ENCODE measurements around the gene PRUNE1. TPM values are rescaled to one million over a fixed set of nuclear protein-coding genes. Genes with fewer than 3 reads are reported as not detected.

The PRUNE1 gene
- total RNA-seq, 2 experiments from 2014 or later = 13.3 to 15.9 TPM

- Mint-ChIP-seq H3K36me3 (ENCODE audit: low read depth) (peaks cover 18% of the 10 kb centered on the region), H3K4me3 (no peak overlapping the region), H3K4me1 (ENCODE audit: low read depth) (peaks cover 39% of the 10 kb centered on the region), H3K9me3 (no peaks in the 10 kb centered on the region), H3K27me3 (ENCODE audit: low read depth) (no peaks in the 10 kb centered on the region), H3K27ac (peak overlapping the region; percentile 4)
- intact Hi-C loops (cut with micrococcal nuclease) = loop anchor here (10.0 kb wide), 1 partner anchor 606 kb away; the partner anchor contains the start of gene RPRD2
- CTCF ChIA-PET = no interaction called here
- DNase-seq = no peak
Observed at GRCh38 chr1:150970808-150971582, 37.3 kb upstream of the PRUNE1 start.

GRCh38 chr1:150971583-150972416 lies 36.4 kb upstream of the PRUNE1 start:
- intact Hi-C loops (cut with micrococcal nuclease) = loop anchor here (10.0 kb wide), 1 partner anchor 607 kb away; the partner anchor contains the start of gene RPRD2
- H3K27me3 Mint-ChIP-seq (ENCODE audit: low read depth) = no peaks in the 10 kb centered on the region
- CTCF ChIA-PET = no interaction called here
- peak overlapping the region; percentile 86 for H3K27ac Mint-ChIP-seq
- H3K9me3 Mint-ChIP-seq = no peaks in the 10 kb centered on the region
- peaks cover 47% of the 10 kb centered on the region for H3K4me1 Mint-ChIP-seq (ENCODE audit: low read depth)
- H3K36me3 Mint-ChIP-seq (ENCODE audit: low read depth) = peaks cover 13% of the 10 kb centered on the region
- no peak for DNase-seq
- peak overlapping the region; percentile 85 for H3K4me3 Mint-ChIP-seq

DNA sequence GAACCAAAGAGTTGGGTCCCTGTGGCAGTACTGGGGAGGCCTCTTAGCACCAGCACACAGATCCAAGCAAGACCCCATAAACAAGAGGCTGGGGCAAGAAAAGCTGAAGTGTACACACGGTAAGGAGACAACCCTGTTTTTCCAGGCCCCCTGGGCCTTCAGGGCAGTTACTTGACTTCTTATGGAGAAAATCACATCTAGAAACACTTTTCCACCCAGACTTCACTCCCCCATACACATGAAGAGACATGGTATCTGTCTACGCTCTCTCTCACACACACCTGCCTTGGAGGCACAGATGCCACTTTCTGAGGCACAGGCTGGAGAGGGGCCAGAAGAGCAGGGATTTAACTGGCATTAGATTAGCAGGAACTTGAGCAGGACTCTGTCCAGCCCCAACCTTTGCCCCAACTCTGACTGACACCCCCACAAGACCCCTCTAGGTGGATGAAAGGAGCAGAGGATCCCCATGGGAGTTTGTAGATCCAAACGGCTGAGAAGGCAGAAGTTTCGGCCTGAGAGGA lies 35.8 kb upstream of the PRUNE1 start:
- H3K4me3 Mint-ChIP-seq = peak overlapping the region; percentile 85
- no peaks in the 10 kb centered on the region for H3K9me3 Mint-ChIP-seq
- CTCF ChIA-PET = no interaction called here
- H3K27me3 Mint-ChIP-seq (ENCODE audit: low read depth) = no peaks in the 10 kb centered on the region
- peaks cover 54% of the 10 kb centered on the region for H3K4me1 Mint-ChIP-seq (ENCODE audit: low read depth)
- H3K27ac Mint-ChIP-seq = peak overlapping the region; percentile 86
- intact Hi-C loops (cut with micrococcal nuclease) = loop anchor here (10.0 kb wide), 1 partner anchor 608 kb away; the partner anchor contains the start of gene RPRD2
- no peak for DNase-seq
- H3K36me3 Mint-ChIP-seq (ENCODE audit: low read depth) = peaks cover 9% of the 10 kb centered on the region

GRCh38 chr1:150973258-150973835 lies 34.9 kb upstream of the PRUNE1 start:
- Mint-ChIP-seq H3K27ac (peak overlapping the region; percentile 86), H3K27me3 (ENCODE audit: low read depth) (no peaks in the 10 kb centered on the region), H3K4me1 (ENCODE audit: low read depth) (peaks cover 59% of the 10 kb centered on the region), H3K4me3 (peak overlapping the region; percentile 85), H3K9me3 (no peaks in the 10 kb centered on the region), H3K36me3 (ENCODE audit: low read depth) (peaks cover 3% of the 10 kb centered on the region)
- DNase-seq = peak; percentile 29
- intact Hi-C loops (cut with micrococcal nuclease) = loop anchor here (10.0 kb wide), 1 partner anchor 609 kb away; the partner anchor contains the start of gene RPRD2
- CTCF ChIA-PET = interaction anchor here (14.7 kb wide), 1 partner anchor 25 kb away, joined by 171 read pairs; no protein-coding TSS in a partner anchor

DNA sequence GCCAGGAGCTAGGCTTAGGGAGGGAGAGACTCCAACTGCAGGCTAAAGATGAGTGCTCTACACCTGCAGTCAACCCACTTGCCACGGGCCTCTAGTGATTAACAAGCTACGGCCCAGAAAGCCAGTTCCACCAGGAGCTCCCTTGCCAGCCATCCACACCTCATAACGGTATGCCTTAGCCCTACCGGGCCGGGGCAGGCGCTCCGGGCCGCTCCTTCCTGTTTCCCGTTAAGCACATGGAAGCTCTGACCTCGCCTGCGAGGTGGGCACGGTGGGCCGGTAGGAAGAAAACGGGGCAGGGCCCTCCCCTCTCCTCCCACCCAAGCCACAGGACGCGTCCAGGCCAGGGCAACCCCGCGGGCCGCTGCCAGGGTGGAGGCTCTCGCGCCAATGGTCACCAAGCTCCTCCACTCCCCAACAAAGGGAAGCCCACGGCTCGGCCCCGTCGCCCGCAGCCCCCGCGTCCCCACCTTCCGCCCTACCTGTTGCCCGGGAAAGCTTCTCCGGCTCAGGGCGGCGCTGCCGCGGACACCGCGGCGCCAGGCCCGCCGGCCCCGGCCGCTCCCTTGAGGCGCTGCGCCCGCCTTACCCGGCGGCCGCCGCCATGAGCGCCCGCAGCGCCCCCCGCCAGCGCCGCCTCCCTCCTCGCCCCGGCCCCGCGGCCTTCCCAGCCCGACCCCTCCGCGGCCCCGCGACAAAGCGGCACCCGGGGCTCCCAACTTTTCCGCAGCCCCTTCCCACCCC lies 34.2 kb upstream of the PRUNE1 start:
- Mint-ChIP-seq H3K4me1 (ENCODE audit: low read depth) (peaks cover 64% of the 10 kb centered on the region), H3K27me3 (ENCODE audit: low read depth) (no peaks in the 10 kb centered on the region), H3K9me3 (no peaks in the 10 kb centered on the region), H3K27ac (peak overlapping the region; percentile 86), H3K4me3 (peak overlapping the region; percentile 85), H3K36me3 (ENCODE audit: low read depth) (peaks cover 3% of the 10 kb centered on the region)
- DNase-seq = peak; percentile 61
- CTCF ChIA-PET = interaction anchor here (14.7 kb wide), 1 partner anchor 24 kb away, joined by 171 read pairs; no protein-coding TSS in a partner anchor
- intact Hi-C loops (cut with micrococcal nuclease) = loop anchor here (10.0 kb wide), 1 partner anchor 609 kb away; the partner anchor contains the start of gene RPRD2

DNA sequence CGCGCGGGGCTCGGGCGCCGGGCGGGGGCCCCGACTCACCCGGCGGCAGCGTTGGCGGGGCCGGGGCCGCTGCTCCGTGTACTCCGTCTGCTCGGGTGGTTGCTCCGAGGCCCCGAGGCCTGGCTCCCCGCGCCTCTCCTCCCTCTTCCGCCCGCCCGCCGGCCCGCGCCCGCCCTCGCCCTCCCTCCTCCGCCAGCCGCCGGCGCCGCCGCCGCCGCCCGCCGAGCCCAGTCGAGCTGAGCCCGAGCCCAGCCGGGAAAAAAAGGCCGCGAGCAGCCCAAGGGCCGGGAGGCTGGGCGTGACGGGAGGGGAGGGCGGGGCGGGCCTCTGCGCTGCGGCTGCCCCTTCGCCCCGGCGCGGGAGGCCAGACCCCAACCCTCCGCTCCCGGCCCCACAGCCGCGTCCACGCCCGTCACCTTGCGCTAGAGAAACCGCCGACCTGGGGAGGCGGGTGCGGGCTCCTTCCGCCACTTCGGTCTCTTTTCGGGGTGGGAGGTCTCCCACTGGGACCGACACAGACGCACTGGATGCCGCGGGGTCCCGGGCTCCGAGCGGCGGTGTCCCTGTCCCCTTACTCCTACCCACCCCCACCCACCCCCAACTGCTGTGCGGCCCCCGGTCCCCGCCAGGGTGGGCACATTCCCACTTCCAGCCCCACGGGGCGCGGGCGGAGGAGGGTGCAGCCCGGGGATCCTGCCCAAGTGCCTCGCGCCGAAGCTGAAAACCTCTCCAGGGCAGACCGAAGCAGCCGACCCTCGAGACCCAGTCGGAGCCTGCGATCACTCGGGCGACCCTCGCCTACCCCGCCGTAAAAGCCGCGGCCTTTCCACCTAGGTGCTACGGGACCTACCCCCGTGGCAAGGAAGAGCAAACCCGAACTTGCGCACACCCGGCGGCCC lies 33.4 kb upstream of the PRUNE1 start, which contains the start of gene CERS2:
CERS2 (minus strand) TSS at position 256 of the 899 bp plus-strand sequence. CDS start 5,745 bp downstream, outside the sequence.
- peaks cover 71% of the 10 kb centered on the region for H3K4me1 Mint-ChIP-seq (ENCODE audit: low read depth)
- CTCF ChIA-PET = interaction anchor here (0.7 to 14.7 kb wide), 4 partner anchors 10 to 182 kb away, joined by 3 to 171 read pairs (median 8); partner anchors contain the start of gene MINDY1
- peak; percentile 80 for DNase-seq
- intact Hi-C loops (cut with micrococcal nuclease) = loop anchor here (5.0 to 10.0 kb wide), 4 partner anchors 98 to 610 kb away; partner anchors contain the start of genes ARNT, CTSS and RPRD2
- H3K27me3 Mint-ChIP-seq (ENCODE audit: low read depth) = no peaks in the 10 kb centered on the region
- peaks cover 3% of the 10 kb centered on the region for H3K36me3 Mint-ChIP-seq (ENCODE audit: low read depth)
- peak within 1 kb of the TSS; percentile 86 for H3K27ac Mint-ChIP-seq
- H3K4me3 Mint-ChIP-seq = peak within 1 kb of the TSS; percentile 85
- H3K9me3 Mint-ChIP-seq = no peaks in the 10 kb centered on the region

DNA sequence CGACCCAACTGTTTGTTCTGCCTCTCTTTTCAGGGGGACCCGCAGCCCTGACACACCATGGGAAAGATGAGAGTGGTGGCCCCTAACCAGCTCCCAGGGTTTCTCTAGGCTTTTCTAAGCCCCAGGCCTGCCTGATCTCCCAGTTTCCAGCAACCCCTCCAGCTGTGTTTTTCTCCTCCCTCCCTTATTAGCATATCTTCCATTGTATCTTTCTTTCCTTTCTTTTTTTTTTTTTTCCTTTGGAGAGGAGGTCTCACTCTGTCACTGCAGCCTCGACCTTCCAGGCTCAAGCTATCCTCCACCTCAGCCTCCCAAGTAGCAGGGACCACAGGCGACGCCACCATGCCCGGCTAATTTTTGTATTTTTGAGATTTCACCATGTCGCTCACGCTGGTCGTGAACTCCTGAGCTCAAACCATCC lies 31.8 kb upstream of the PRUNE1 start:
- Mint-ChIP-seq H3K4me1 (ENCODE audit: low read depth) (peaks cover 58% of the 10 kb centered on the region), H3K36me3 (ENCODE audit: low read depth) (peaks cover 2% of the 10 kb centered on the region), H3K27ac (peak overlapping the region; percentile 75), H3K4me3 (peak overlapping the region; percentile 57), H3K27me3 (ENCODE audit: low read depth) (no peaks in the 10 kb centered on the region), H3K9me3 (no peaks in the 10 kb centered on the region)
- intact Hi-C loops (cut with micrococcal nuclease) = loop anchor here (2.0 to 10.0 kb wide), 5 partner anchors 99 to 612 kb away; partner anchors contain the start of genes ARNT, CTSS and RPRD2
- CTCF ChIA-PET = interaction anchor here (0.7 to 14.7 kb wide), 7 partner anchors 8 to 460 kb away, joined by 3 to 171 read pairs (median 5); partner anchors contain the start of gene MINDY1
- no peak for DNase-seq

- H3K4me1 Mint-ChIP-seq (ENCODE audit: low read depth) = peaks cover 51% of the 10 kb centered on the region
- intact Hi-C loops (cut with micrococcal nuclease) = loop anchor here (1.0 to 10.0 kb wide), 6 partner anchors 51 to 612 kb away; partner anchors contain the start of genes ARNT, CTSS, RPRD2 and SETDB1
- peaks cover 2% of the 10 kb centered on the region for H3K36me3 Mint-ChIP-seq (ENCODE audit: low read depth)
- no peaks in the 10 kb centered on the region for H3K9me3 Mint-ChIP-seq
- peak; percentile 86 for DNase-seq
- CTCF ChIA-PET = interaction anchor here (0.6 to 14.7 kb wide), 5 partner anchors 9 to 985 kb away, joined by 3 to 171 read pairs (median 6); partner anchors contain the start of gene MINDY1
- peak overlapping the region; percentile 44 for H3K4me3 Mint-ChIP-seq
- peak overlapping the region; percentile 75 for H3K27ac Mint-ChIP-seq
- no peaks in the 10 kb centered on the region for H3K27me3 Mint-ChIP-seq (ENCODE audit: low read depth)
Observed at GRCh38 chr1:150976879-150977694, 31.2 kb upstream of the PRUNE1 start.
